HEK293T (cell line): ENCODE data around the gene TIGD7.

ENCODE experiments used
- CTCF ChIA-PET: fragments of 350-600 bp; formaldehyde crosslinking; extraction: SDS; loops from one replicate; lab custom pipeline; 2021; ENCODE audit warnings: antibody characterized with exemption, inconsistent platforms; lab: Yijun Ruan, JAX
- POLR2A ChIA-PET: fragments of 350-600 bp; formaldehyde crosslinking; extraction: SDS; loops from one replicate; lab custom pipeline; 2020; ENCODE audit warnings: antibody characterized with exemption, inconsistent platforms; lab: Yijun Ruan, JAX
- DNase-seq: peaks from one replicate; pipeline ENCODE4 v3.0.0; 2012; ENCODE audit warnings: mixed read lengths; ENCODE audit errors: extremely low spot score
- ARNT ChIP-seq: fragments of 450-650 bp; IDR thresholded peaks from 2 replicates; pipeline ENCODE4 v1.6.1; 2017; ENCODE audit warnings: mild to moderate bottlenecking
- BHLHE40 ChIP-seq: fragments of 450-650 bp; IDR thresholded peaks from 2 replicates; pipeline ENCODE4 v1.6.1; 2016; ENCODE audit warnings: mild to moderate bottlenecking, moderate library complexity, borderline replicate concordance
- CTBP1 ChIP-seq: fragments of 450-650 bp; IDR thresholded peaks from 2 replicates; pipeline ENCODE4 v1.6.1; 2016; ENCODE audit warnings: borderline replicate concordance
- ELF4 ChIP-seq: fragments of 450-650 bp; IDR thresholded peaks from 2 replicates; pipeline ENCODE4 v1.6.1; 2017; ENCODE audit warnings: antibody characterized with exemption
- FOXA1 ChIP-seq: fragments of 450-650 bp; IDR thresholded peaks from 2 replicates; pipeline ENCODE4 v1.6.1; 2016; ENCODE audit warnings: mild to moderate bottlenecking
- FOXK2 ChIP-seq: fragments of 450-650 bp; IDR thresholded peaks from 2 replicates; pipeline ENCODE4 v1.6.1; 2016; ENCODE audit warnings: mild to moderate bottlenecking
- FOXM1 ChIP-seq: fragments of 450-650 bp; IDR thresholded peaks from 2 replicates; pipeline ENCODE4 v1.6.1; 2017; ENCODE audit warnings: mild to moderate bottlenecking, borderline replicate concordance
- HDGF ChIP-seq: fragments of 450-650 bp; IDR thresholded peaks from 2 replicates; pipeline ENCODE4 v1.6.1; 2017; ENCODE audit warnings: antibody characterized with exemption, borderline replicate concordance
- L3MBTL2 ChIP-seq: fragments of 450-650 bp; conservative IDR thresholded peaks from 2 replicates; pipeline ENCODE4 v1.6.1; 2016; ENCODE audit warnings: mild to moderate bottlenecking
- LEF1 ChIP-seq: fragments of 450-650 bp; IDR thresholded peaks from 2 replicates; pipeline ENCODE4 v1.6.1; 2017; ENCODE audit warnings: mild to moderate bottlenecking, borderline replicate concordance
- NFRKB ChIP-seq: fragments of 450-650 bp; IDR thresholded peaks from 2 replicates; pipeline ENCODE4 v1.6.1; 2016; ENCODE audit warnings: mild to moderate bottlenecking, moderate library complexity
- PKNOX1 ChIP-seq: fragments of 450-650 bp; IDR thresholded peaks from 2 replicates; pipeline ENCODE4 v1.6.1; 2016
- SP1 ChIP-seq: fragments of 450-650 bp; IDR thresholded peaks from 2 replicates; pipeline ENCODE4 v1.6.1; 2017
- SUZ12 ChIP-seq: fragments of 450-650 bp; IDR thresholded peaks from 2 replicates; pipeline ENCODE4 v1.6.1; 2016; ENCODE audit warnings: mild to moderate bottlenecking
- TARDBP ChIP-seq: fragments of 450-650 bp; IDR thresholded peaks from 2 replicates; pipeline ENCODE4 v1.6.1; 2016
- ZNF384 ChIP-seq: fragments of 450-650 bp; IDR thresholded peaks from 2 replicates; pipeline ENCODE4 v1.6.1; 2016

Gene TIGD7, protein sequence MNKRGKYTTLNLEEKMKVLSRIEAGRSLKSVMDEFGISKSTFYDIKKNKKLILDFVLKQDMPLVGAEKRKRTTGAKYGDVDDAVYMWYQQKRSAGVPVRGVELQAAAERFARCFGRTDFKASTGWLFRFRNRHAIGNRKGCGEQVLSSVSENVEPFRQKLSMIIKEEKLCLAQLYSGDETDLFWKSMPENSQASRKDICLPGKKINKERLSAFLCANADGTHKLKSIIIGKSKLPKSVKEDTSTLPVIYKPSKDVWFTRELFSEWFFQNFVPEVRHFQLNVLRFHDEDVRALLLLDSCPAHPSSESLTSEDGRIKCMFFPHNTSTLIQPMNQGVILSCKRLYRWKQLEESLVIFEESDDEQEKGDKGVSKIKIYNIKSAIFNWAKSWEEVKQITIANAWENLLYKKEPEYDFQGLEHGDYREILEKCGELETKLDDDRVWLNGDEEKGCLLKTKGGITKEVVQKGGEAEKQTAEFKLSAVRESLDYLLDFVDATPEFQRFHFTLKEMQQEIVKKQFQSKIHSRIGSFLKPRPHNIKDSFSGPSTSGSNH

DNA sequence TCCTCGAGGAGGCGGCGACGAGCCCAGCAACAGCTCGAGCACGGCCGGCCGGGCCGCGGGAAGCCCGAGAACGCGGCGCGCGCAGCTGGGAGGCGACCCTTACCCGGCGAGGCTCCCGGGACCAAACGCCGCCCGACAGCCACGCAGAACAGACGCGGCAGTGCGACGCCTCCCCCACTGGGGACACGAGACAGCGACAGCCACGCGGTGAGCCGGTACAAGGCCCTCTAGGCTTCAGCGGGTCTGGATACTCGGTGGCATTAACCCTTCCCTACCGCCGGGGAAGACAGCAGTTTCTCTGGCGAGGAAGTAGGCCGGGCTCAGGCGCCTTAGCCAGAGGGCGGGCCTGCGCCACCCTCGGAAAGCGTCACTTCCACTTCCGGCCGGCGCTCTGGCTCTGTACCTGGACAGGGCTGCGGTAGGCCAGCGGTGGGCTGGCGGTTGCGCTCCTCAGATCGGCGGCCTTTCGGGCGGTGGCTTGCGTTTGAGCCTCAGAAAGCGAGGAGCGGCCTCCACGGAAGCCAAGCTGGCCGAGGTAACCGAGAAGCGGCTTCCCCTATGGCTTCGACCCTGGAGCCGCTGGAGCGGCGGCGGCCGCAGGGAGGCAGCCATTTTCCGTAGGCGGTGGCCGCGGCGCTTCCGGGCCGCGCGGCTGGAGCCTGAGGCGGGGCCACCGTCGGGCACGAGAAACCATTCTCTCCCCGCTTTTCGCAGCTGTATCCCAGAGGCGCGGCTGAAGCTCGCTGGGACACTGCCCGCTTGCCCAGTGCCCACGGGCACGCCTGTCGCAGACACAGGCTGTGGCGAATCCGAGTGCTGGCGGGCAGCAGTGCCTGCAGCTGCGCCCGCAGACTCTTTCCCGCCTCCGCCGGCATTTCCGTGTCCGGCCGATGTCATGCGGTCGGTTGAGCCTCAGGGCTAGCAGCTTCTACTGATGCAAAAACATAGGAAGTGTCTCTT is at the start of gene TIGD7, which contains the start of gene ZNF75A:
TSS of gene TIGD7 (minus strand) at position 322 of the 960 bp plus-strand sequence. CDS start 4,816 bp downstream, outside the sequence.
TSS of gene ZNF75A (plus strand) at position 389 of the 960 bp plus-strand sequence. CDS start 2,932 bp downstream, outside the sequence.
- POLR2A ChIA-PET: interaction anchor here (1.3 kb wide), 1 partner anchor 22 kb away, joined by 4 read pairs; the partner anchor contains the start of gene ZNF263
- peak; percentile 78 for DNase-seq
- no peak for TF ChIP-seq CTBP1
- TF ChIP-seq L3MBTL2: peak; percentile 98
- TF ChIP-seq ELF4: peak; percentile 45; the same call in 1 of the 2 replicates
- CTCF ChIA-PET: no interaction called here

- DNase-seq: no peak
- TF ChIP-seq SP1: no peak
- TF ChIP-seq FOXA1: no peak
- TF ChIP-seq FOXM1: no peak
- TF ChIP-seq ELF4: no peak
- TF ChIP-seq ARNT: no peak
- no peak for TF ChIP-seq ZNF384
- no peak for TF ChIP-seq BHLHE40
- TF ChIP-seq PKNOX1: no peak
- TF ChIP-seq CTBP1: no peak
- TF ChIP-seq NFRKB: no peak
- TF ChIP-seq LEF1: no peak
- no peak for TF ChIP-seq TARDBP
- TF ChIP-seq FOXK2: no peak
- TF ChIP-seq L3MBTL2: no peak
- no peak for TF ChIP-seq HDGF
- ChIA-PET POLR2A (no interaction called here), CTCF (no interaction called here)
These were observed 43.9 kb upstream of the TIGD7 start for GRCh38 chr16:3349175-3349574.

GRCh38 chr16:3348547-3349167 is 43.4 kb upstream of the TIGD7 start:
- ChIA-PET POLR2A (no interaction called here), CTCF (no interaction called here)
- no peak for DNase-seq
- no peak for TF ChIP-seq BHLHE40
- no peak for TF ChIP-seq HDGF
- no peak for TF ChIP-seq ELF4
- TF ChIP-seq SUZ12: no peak
- no peak for TF ChIP-seq TARDBP

DNA sequence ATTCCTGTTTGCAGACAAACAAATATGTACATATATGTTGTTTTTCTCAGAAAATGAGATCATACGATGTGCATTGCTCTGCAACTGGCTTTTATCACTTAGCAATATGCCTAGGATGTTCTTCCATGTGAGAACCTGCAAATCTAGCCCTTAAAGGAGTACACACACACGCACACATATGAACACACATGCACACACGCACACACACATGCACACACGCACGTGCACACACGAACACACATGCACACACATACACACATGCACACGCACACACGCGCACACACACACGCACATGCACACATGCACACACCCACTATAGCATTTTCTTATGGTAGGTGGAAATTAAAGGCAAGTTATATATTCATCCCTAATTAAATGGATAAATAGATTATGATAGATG is 42.4 kb upstream of the TIGD7 start:
- ChIA-PET CTCF (no interaction called here), POLR2A (no interaction called here)
- no peak for TF ChIP-seq PKNOX1
- TF ChIP-seq FOXK2: no peak
- TF ChIP-seq FOXM1: no peak
- no peak for DNase-seq

DNA sequence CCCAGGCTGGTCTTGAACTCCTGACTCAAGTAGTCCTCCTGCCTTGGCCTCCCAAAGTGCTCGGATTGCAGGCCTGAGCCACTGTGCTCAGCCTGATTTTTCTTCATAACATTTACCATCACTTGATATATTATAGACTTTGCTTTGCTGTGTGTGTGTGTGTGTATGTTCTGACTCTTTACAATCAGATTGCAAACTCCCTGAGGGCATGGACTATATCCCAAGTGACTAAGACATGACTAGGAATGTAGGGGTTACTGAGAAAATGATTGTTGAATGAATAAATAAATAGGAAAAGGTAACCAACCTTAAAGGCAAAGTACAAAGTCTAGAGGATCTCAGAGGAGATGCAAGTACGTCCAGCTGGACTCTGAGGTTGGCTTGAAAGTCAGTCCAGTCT is 40.8 kb upstream of the TIGD7 start:
- ChIA-PET CTCF (no interaction called here), POLR2A (no interaction called here)
- DNase-seq: no peak

More for the DNA sequence above, 40.8 kb upstream of the TIGD7 start:
- no peak for TF ChIP-seq BHLHE40
- TF ChIP-seq SUZ12: no peak
- no peak for TF ChIP-seq SP1
- no peak for TF ChIP-seq CTBP1
- no peak for TF ChIP-seq NFRKB
- no peak for TF ChIP-seq FOXM1
- TF ChIP-seq FOXA1: no peak
- no peak for TF ChIP-seq TARDBP
- TF ChIP-seq HDGF: no peak
- TF ChIP-seq ARNT: no peak
- no peak for TF ChIP-seq ELF4
- TF ChIP-seq FOXK2: no peak
- TF ChIP-seq PKNOX1: no peak
- no peak for TF ChIP-seq L3MBTL2
- TF ChIP-seq LEF1: no peak
- no peak for TF ChIP-seq ZNF384
